Activated T-cell treated with anti-CD3 and anti-CD28 coated beads, Interleukin-2, amount 50 U/mL, for 4 hours (primary cell): ENCODE data around the gene VAC14. TPM values are rescaled to one million over a fixed set of nuclear protein-coding genes. Genes with fewer than 3 reads are reported as not detected.

Source experiments
- ATAC-seq, 2 donors: fragments of 200-7000 bp; cut with Tn5 transposase; one replicate each; pipeline ENCODE4 v1.10.0; 2021
- DNase-seq: peaks from one replicate; pipeline ENCODE4 v3.0.0-alpha.2; 2020
- H3K27me3 Mint-ChIP-seq: one replicate; pipeline ENCODE4 v1.8.0; 2021; ENCODE audit warnings: low read depth, mixed read lengths
- H3K36me3 Mint-ChIP-seq: one replicate; pipeline ENCODE4 v1.8.0; 2022; ENCODE audit warnings: mixed read lengths; ENCODE audit not compliant: insufficient read depth
- H3K4me1 Mint-ChIP-seq: one replicate; pipeline ENCODE4 v1.8.0; 2021; ENCODE audit warnings: low read depth, mixed read lengths
- H3K4me3 Mint-ChIP-seq: one replicate; pipeline ENCODE4 v1.8.0; 2021; ENCODE audit warnings: mild to moderate bottlenecking, moderate library complexity, mixed read lengths
- H3K9me3 Mint-ChIP-seq: one replicate; pipeline ENCODE4 v1.8.0; 2021; ENCODE audit warnings: mixed read lengths
- total RNA-seq, 3 donors: library from RNA; stranded (reverse); gene quantifications; one replicate each; pipeline ENCODE4 v1.2.1, GENCODE V29; 2021

The VAC14 gene
- total RNA-seq, 3 donors from 2014 or later, result 48.3 to 54.5 (median 49.3) TPM

DNA sequence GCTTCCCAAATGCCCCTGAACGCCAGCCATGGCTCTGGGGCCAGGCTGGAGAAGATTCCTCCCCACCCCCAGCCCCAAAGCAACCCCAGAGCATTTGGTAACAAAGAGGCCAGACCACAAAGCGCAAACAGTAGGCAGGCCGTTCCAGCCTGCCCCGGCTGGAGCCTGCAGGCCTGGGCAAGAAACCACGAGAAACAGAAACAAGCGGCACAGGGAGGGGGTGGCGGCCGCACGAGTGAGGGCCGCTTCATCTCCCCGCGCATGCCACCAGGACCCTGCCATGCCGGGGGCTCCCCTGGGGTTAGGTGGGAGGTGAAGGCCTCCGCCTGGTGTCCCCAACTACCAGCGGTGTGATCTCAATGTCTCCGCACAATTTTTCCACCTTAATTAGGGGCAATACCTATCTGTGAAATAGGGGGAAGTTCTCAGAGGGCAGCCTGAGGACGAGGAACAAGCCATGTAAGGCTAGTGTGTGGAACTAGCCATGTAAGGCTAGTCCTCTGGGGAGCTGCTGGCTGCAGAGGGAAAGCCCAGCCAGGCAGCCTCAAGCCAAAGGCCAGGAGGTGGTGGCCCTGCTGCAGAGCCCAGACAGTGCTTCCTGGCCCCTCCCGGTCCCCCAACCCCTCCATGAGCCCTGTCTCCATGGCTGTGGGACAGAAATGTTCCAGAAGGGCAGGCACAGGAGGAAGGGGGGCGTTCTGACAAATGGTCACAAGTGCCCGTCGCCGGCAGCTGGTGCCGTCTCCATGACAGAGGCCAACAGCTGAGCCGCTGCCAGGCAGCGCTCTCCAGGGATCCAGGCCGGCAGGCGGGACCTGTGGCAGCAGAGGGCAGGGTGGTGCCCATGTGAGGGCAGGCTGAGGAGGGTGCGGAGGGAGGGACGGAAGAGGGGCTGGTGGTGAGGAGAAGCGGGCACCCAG is 100.6 kb downstream of the VAC14 start:
- no peak overlapping the region for H3K4me3 Mint-ChIP-seq
- no peaks in the 10 kb centered on the region for H3K9me3 Mint-ChIP-seq
- no peaks in the 10 kb centered on the region for H3K27me3 Mint-ChIP-seq
- ATAC-seq (no peak), DNase-seq (no peak)
- H3K36me3 Mint-ChIP-seq, result peaks cover 8% of the 10 kb centered on the region
- H3K4me1 Mint-ChIP-seq, result peaks cover 15% of the 10 kb centered on the region

DNA sequence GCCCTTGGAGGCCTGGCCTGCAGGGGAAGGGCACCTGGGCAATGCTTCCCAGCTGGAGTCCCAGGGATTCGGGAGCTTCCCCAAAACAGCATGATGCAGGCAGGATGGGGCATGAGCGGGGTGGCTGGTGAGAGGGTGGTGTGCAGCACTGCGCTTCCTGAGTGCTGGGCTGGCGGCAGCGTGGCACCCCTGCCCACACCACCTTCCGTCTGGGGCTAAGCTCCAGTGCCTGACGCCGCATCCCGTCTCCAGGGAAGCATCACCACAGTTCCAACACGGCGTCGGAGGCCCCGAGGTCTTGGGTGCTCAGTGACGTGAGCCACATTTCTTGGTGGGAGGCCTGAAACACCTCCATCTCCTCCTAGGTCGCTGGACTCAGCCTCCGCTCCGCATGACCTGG is 101.3 kb downstream of the VAC14 start:
- H3K4me1 Mint-ChIP-seq, result peaks cover 16% of the 10 kb centered on the region
- H3K27me3 Mint-ChIP-seq, result no peaks in the 10 kb centered on the region
- no peak for DNase-seq
- no peak overlapping the region for H3K4me3 Mint-ChIP-seq
- no peak for ATAC-seq
- H3K36me3 Mint-ChIP-seq, result peaks cover 10% of the 10 kb centered on the region
- no peaks in the 10 kb centered on the region for H3K9me3 Mint-ChIP-seq

DNA sequence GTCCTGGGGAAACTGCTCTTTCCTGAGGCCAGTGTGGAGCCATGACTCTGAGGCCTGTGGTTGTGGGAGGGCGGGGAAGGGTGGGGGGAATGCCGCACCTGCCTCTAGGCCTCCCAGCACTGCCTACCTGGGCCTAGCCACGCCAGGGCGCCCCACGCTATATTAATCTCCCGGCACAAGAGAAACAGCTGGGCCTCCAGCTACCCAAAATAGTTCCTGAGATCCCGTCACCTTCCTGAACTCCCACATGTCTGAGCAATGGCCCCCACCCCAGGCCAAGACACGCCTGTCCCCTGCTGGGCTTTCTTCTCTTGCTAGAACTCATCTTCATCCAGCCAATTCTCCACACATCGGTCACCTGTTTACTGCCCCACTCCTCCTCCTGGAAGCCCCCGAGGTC is 102.1 kb downstream of the VAC14 start:
- no peak for ATAC-seq
- Mint-ChIP-seq H3K4me1 (peaks cover 16% of the 10 kb centered on the region), H3K9me3 (no peaks in the 10 kb centered on the region), H3K36me3 (peaks cover 10% of the 10 kb centered on the region), H3K27me3 (no peaks in the 10 kb centered on the region), H3K4me3 (no peak overlapping the region)
- no peak for DNase-seq

DNA sequence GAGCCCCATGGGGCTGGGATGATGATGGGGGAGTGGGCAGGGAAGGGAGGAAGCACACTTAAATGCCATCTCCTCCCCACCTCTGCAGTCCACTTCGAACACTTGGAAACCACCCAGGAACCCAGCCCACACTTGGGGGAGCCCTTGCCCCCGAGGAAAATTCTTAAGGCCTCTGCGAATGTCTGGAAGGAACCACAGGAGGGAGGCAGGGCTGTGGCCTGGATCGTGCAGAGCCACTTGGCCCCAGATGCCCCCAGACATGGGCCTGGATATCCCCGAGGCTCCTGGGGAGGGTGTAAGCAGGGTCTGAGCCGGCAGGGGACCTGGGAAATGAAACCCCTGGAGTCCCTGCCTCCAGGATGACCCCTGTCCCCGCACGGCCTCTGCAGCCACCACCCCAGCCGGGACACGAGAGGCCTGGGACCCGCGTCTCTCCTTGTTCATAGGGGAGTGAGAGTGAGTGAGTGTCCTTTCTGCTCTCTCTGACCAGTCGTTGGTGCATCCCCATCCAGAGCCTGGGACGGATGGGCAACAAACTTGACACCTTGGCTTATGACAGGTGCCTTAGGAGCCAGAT is 103.3 kb downstream of the VAC14 start:
- Mint-ChIP-seq H3K4me1 (peaks cover 16% of the 10 kb centered on the region), H3K4me3 (no peak overlapping the region), H3K9me3 (no peaks in the 10 kb centered on the region), H3K36me3 (peaks cover 12% of the 10 kb centered on the region), H3K27me3 (no peaks in the 10 kb centered on the region)
- ATAC-seq (no peak), DNase-seq (no peak)

DNA sequence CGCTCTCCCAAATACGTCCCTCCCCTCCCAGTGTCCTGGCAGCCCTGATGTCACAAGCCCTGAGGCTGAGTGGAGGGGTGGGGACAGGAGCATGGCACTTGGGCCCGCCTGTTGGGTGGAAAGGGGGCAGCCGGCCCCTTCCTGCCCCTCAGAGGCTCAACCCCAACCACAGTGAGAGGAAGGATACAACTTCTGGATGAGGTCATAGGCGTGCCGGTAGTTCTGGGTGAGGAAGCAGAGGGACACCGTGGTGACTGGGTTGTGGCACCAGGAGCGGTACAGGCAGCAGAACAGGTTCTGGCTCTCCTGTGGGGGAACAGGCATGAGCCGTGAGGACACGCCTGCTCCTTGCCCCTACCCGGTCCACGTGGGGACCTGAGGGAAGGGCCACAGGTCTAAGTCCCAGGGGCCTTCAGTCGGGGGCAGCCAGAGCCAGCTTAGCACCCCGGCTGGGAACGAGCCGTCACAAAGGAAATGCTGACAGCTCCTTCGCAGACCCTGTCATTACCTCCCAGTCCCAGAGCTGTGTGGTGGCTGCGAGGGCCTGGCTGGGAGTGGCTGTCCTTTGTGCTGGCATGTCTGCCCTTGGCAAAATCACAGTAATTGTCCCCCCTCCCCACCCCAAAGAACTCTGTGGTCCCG is 103.9 kb downstream of the VAC14 start:
- H3K4me1 Mint-ChIP-seq, result peaks cover 16% of the 10 kb centered on the region
- no peaks in the 10 kb centered on the region for H3K9me3 Mint-ChIP-seq
- peaks cover 12% of the 10 kb centered on the region for H3K36me3 Mint-ChIP-seq
- no peaks in the 10 kb centered on the region for H3K27me3 Mint-ChIP-seq
- DNase-seq, result no peak
- no peak overlapping the region for H3K4me3 Mint-ChIP-seq
- ATAC-seq, result peak; percentile 66 to 72

DNA sequence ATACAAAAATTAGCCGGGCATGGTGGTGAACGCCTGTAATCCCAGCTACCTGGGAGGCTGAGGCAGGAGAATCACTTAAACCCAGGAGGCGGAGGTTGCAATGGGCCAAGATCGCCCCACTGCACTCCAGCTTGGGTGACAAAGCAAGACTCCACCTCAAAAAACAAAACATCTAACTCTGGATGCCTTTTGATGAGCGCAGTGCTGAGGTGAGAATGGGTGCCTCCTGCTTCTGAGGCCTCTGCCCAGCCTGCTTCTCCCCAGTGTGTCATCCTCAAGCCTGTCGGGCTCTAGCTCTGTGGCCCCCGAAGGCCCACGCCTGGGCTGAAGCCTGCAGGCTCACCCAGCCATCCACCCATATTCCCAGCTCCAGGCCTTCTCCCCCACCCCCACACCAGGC is 104.6 kb downstream of the VAC14 start:
- Mint-ChIP-seq H3K27me3 (no peaks in the 10 kb centered on the region), H3K36me3 (peaks cover 10% of the 10 kb centered on the region), H3K9me3 (no peaks in the 10 kb centered on the region), H3K4me1 (peaks cover 15% of the 10 kb centered on the region), H3K4me3 (no peak overlapping the region)
- DNase-seq (no peak), ATAC-seq (no peak)

DNA sequence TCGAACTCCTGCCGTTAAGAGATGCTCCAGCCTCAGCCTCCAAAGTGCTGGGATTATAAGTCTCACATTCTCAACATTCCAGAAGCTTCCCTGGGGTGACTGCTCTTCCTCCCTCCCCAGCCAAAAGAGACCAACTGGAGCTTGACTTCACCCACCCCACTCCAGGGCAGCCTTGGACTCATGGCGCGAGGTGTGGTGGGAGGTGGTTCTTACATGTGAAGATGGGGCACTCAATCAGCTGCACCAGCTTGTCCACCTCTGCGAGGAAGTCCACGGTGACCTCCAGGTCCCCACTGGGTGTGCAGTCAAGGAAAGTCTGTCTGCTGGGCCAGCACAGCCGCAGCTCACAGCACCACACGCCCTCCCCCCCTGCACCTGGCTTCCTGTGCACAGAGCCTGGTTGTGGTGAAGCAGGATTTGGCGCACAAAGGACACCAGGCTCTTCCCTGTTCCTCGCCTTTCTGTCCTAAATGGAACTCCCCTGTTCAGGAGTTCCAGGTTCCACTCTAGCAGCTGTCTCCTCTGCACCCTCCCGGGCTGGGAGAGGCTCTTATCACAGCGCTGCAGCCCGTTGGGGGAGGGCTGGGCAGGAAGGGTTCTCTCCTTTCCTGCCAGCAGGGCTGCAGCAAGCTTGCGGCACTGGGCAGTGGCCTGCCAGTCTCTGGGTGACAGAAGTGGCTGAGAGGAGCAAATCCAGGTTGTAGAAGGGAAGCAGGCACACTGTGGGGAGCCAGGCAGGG is 105.5 kb downstream of the VAC14 start:
- Mint-ChIP-seq H3K9me3 (no peaks in the 10 kb centered on the region), H3K36me3 (peaks cover 10% of the 10 kb centered on the region), H3K27me3 (no peaks in the 10 kb centered on the region), H3K4me1 (peaks cover 15% of the 10 kb centered on the region), H3K4me3 (no peak overlapping the region)
- no peak for DNase-seq
- ATAC-seq, result no peak

DNA sequence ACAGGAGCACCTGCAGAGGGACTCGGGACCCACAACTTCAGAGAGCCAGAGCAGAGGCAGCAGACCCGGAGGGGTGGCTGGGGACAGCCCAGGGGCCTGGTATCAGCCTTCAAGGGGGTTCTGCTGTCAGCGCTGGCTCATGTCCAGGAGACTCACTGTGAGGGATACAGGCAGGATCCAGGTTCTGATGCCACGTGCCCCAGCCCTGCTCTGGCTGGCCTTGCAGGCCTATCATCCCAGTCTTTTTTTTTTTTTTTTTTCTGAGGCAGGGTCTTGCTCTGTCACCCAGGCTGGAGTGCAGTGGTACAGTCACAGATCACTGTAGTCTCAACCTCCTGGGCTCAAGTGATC is 106.1 kb downstream of the VAC14 start:
- ATAC-seq (no peak), DNase-seq (no peak)
- Mint-ChIP-seq H3K4me3 (no peak overlapping the region), H3K27me3 (no peaks in the 10 kb centered on the region), H3K9me3 (no peaks in the 10 kb centered on the region), H3K4me1 (peaks cover 15% of the 10 kb centered on the region), H3K36me3 (peaks cover 10% of the 10 kb centered on the region)

DNA sequence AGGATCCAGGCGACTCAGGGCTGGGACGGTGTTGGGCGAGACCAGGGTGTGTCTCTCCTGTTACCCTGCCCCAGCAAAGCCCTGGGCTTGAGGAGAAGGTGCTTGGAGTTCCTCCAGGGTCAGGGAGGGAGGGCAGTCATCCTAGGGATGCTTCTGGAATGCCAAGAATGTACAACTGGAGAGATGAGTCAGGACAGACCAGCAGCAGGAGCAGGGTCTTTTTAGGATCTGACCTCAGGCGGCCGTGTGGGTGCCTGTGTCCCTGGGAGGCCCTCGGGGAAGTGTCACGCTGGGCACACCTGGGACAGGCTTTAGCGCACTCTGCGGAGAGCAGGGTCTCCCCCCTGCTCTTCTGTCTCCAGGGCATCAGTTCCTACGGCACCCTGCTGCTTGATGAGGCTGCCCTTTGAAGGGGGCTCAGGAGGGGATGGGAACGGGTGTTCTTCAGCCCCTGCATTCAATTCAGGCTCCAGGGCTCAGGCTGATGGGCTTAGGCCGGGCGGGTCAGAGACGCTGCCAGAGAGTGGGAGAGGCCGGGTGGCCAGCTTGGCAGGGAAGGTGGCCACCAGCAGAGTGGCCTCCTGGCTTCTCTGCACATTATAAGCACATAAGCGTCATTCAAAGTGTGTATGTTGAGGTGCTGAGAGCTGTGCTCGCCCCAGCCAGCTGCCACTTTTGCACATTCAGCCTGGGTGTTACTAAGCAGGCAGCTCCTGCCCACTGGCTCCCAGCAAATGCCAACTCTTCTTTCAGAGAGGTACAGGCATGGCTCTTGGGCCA is 106.7 kb downstream of the VAC14 start:
- ATAC-seq (no peak), DNase-seq (no peak)
- Mint-ChIP-seq H3K9me3 (no peaks in the 10 kb centered on the region), H3K4me1 (peaks cover 15% of the 10 kb centered on the region), H3K4me3 (no peak overlapping the region), H3K27me3 (no peaks in the 10 kb centered on the region), H3K36me3 (peaks cover 8% of the 10 kb centered on the region)

DNA sequence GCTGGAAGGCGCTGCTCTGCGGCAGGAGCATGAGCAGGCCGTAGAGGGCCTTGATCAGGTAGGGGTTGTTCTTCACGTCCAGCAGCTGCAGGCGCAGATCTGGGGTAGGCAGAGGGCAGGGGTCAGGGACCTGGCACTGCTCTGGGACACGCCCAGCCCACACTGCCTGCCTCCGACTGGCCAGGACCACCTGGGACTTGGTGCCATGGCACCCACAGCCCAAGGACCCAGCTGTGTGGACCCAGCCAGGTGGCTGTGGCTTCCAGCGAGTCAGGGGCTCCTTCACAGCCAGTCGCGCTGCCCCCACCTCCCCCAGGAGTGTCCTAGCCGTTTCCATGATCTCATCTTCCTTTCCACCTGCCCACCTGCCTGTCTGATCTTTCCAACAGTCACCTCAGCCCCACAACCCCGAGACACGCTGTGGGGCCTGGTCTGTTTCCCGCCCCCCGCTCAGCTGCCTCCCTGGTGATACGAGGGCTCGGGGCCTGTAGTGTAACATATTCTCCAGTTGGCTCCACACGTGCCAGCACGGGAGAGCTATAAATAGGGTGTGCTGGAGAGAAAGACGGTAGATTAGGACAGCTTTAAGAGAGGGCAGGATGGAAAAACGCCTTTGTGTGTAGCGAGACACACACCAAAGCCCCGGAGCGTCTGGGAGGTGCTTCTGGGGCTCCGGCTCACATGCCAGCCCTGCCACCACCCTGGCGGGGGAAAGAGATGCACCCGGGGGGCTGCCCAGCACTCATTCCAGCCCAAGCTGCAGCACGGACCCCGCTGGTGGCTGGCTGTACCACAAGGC is 107.9 kb downstream of the VAC14 start:
- H3K27me3 Mint-ChIP-seq, result no peaks in the 10 kb centered on the region
- H3K4me3 Mint-ChIP-seq, result no peak overlapping the region
- H3K4me1 Mint-ChIP-seq, result peaks cover 15% of the 10 kb centered on the region
- ATAC-seq (no peak), DNase-seq (no peak)
- H3K9me3 Mint-ChIP-seq, result no peaks in the 10 kb centered on the region
- H3K36me3 Mint-ChIP-seq, result peaks cover 4% of the 10 kb centered on the region

DNA sequence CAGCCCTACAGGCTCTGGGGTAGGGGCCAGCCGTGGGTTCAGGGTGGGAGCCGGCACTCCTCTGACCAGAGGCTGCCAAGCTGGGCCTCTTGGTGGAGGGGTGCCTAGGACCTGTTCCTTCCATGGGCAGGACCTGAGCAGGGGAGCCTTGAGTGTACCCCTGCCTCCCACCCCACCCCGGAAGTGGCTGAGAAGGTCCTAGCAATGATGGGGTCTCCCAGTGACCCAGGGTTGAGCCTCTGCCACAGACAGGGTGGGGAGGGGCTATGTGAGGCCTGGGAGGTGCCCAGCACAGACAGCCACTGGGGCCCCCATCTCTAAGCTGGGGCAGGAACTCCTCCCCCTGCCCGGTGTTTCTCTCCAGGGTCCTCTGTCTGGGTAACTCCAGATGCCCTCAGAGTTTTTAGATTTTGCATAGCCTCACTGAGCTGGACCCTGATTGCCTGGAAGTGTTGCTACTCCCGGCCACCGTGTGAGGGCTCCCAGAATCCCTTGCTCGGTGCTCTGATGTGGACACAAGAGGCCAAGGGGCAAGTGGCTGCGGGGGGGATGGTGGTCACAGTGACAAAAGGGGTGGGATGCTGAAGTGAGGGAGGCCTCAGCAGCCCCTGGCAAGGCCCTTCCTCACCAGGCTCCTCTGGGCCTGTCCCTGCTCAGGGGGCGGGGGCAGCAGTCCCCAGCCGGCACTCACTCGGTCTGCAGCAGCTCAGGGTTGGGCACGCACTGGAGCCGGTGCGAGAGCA is 108.7 kb downstream of the VAC14 start:
- peaks cover 15% of the 10 kb centered on the region for H3K4me1 Mint-ChIP-seq
- H3K4me3 Mint-ChIP-seq, result no peak overlapping the region
- peaks cover under 1% of the 10 kb centered on the region for H3K27me3 Mint-ChIP-seq
- DNase-seq, result no peak
- H3K9me3 Mint-ChIP-seq, result no peaks in the 10 kb centered on the region
- ATAC-seq, result no peak
- H3K36me3 Mint-ChIP-seq, result peaks cover 4% of the 10 kb centered on the region

DNA sequence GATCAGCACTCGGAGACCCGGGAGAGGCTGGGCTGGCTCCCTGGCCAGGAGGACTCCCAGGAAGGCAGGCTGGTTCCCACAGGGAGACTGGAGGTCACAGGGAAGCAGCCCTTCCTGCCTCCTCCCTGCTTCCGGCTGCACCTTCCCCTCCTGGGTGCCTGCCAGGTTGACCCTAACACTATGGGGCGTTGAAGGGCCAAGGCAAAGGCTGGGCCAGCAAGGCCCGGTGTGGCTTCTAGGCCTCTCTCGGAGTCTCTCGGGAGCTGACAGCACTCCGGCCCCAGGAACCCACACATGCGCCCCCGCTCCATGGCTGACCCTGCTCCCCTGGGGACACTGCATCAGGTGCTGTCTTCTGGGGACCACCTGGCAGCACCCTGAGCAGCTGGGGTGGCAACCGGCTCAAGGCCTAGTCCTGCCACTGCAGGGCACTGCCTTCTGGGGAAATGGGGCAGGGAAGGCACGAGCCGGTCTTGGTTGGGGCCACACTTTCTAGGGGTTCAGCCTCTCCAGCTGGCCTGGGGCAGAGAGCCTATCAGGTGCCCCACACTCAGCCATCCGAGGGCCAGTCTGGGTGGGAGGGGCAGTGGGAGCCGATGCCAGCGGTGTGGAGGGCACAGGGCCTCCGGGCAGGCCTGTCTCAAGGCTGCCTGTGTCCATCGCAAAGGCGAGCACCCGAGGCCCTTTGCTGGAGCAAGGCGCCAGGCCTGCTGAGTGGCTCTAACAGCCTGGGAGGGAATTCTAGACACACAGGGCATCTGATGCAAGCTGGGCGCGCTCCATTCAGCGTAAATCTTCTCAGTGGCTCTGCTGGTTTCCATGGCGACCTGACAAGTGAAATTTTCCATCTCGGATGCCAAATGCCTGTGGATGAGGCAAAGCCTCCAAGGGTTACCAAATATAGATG is 109.5 kb downstream of the VAC14 start:
- H3K4me1 Mint-ChIP-seq, result peaks cover 9% of the 10 kb centered on the region
- H3K27me3 Mint-ChIP-seq, result peaks cover 5% of the 10 kb centered on the region
- no peak overlapping the region for H3K4me3 Mint-ChIP-seq
- DNase-seq, result no peak
- H3K36me3 Mint-ChIP-seq, result peaks cover 4% of the 10 kb centered on the region
- no peaks in the 10 kb centered on the region for H3K9me3 Mint-ChIP-seq
- ATAC-seq, result no peak
